NCI-H187 (cell line): ENCODE data around the gene PTTG1IP.

Source experiments
- DNase-seq, 2 experiments: peaks; one replicate each; lab custom pipeline; 2025; lab: John Stamatoyannopoulos, UW

Gene PTTG1IP

DNA sequence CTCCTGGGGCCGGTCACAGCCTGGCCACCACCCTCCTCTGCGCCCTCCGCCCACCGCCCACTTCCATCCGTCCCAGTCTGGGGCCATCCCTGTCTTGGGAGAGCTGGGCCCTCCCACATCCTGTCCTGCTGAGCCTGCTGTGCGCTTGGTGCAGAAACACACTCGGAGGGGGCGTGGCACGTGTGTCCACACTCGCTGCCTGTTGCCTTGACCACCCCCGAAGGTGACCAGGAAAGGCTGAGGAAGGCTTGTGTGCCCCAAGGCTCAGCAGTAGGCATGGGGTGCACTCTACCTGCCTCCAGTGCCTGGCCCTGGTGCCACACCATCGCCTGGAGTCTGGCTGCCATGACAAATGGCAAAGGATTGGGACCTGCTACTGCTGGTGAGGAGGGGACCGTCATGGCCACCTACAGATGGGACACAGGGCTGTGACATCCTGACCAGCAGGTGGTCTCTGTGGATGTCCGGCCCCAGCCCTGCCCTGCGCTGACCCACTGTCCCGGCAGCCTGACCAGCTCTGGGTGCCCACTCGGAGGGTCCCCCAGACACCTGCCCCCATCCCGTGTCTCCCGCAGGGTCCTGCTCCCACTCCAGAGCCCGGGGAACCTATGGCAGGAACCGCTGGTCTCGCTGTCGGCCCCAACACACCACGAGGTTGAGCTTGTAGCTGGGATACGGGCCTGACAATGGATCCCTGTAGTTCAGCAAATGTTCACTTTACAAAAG is 23.2 kb upstream of the PTTG1IP start:
- no peak for DNase-seq

DNA sequence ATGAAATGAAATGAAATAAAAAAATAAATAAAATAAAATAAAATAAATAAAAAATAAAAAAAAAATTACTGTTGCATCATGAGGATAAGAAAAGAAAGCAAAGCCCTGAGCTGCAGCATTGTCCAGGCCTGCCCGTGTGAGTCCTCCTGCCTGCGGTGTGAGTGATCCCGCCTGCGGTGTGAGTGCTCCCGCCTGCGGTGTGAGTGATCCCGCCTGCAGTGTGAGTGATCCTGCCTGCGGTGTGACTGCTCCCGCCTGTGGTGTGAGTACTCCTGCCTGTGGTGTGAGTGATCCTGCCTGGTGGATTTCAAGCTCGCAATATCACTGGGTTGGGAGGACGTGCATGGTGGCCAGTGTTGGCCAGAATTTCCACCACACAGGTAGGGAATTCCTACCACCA is 22.4 kb upstream of the PTTG1IP start:
- DNase-seq: no peak

DNA sequence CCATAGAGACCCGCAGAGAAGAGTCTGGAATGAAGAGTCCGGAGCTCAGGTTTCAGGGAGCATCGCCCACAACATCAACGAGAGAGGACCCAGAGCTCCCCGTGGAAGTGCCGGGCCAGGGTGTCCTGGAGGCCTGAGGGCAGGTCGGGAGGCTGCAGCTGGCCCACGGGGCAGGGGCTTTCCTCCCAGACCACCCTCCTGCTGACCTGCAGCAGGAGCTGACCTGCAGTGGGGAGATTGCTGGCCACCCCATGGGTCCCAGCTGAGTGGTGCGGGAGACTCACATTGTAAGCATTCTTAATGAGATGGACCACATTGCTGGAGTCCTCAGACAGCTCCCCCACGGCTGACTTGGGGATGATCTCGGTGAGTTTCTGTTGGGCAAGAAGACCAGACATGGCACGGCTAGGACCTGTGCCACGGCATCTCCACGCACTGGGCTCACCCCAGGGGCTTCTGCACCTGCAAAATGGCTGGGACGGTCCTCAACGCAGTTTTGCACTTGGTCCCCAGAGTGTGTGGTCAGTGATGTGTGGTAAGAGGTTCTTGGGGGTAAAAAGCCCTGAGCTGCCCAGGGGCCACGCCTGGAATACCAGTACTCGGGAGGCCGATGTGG is 21.3 kb upstream of the PTTG1IP start:
- no peak for DNase-seq

DNA sequence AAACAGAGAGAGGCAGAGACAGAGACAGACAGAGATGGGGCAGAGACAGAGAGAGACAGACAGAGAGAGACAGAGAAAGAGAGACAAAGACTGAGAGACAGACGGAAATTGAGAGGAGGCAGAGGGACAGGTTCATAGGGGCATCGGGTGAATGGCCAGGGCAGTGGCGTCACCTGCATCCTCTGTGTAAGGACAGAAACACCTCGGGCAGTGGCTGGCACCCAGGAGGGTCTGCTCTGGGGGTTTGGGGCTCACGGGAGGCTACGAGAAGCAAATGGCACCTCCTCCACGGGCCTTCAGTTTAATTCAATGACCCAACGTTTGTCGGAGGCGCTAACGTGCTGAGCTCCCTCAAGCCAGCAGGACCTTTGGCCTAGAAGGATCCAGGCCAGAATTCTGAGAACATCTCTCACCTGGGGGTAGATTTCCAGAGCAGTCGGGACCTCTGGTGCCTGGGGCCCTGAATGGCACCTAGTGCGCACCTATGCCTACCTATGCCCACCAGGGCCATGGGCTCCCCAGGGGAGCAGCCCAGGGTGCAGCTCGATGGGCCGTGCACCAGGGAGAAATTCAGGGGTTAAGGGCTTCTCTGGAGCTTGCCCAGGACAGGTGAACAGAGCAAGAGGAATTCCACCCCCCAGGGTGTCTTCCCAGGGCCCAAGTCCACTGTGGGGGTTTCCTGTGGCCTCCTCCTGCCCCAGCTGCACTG is 20.6 kb upstream of the PTTG1IP start:
- no peak for DNase-seq

DNA sequence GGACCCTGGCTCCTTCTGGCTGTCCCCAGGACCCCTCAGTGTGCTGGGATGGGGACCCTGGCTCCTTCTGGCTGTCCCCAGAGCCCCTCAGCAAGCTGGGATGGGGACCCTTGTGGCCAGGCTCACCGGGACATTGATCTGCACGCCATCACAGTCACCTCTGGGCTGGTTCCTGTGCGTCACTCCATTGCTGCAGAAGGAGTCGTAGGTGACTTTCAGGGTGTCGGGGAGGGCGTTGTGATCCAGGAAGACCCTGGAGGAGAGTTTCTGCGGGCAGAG is 19.7 kb upstream of the PTTG1IP start:
- no peak for DNase-seq

DNA sequence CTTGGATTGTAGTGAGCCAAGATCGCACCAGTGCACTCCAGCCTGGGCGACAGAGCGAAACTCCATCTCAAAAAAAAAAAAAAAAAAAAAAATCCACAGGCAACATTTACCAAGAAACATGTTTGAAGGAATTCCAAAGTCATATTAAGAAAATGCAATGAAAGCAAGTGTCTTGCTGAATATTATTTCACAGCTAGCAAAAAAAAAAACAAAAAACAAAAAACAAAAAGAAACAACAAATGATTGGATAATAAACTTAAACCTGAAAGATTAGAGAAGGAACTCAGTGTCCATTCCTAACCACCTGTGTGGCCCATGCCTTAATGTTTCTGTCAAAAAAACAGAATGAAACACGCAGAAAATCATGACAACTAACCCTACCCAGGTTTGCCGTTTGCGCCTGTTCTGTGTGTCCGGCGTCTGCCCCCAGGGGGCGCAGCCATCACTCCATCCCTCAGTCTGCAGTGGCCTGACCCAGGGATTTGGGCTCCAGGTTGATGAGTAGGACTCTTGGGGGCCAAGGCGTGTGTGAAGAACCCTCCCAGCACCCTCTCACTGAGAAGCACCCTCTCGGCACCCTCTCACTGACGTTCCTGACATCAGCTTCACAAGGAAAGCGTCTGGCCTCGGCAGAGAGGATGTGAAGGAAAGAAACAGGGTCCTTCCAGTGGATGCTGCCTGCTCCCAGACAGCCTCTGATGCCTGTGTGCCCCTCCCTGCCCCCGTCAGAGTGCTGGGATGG is 19.2 kb upstream of the PTTG1IP start:
- peak in 1 of 2 experiments; percentile 15 for DNase-seq

DNA sequence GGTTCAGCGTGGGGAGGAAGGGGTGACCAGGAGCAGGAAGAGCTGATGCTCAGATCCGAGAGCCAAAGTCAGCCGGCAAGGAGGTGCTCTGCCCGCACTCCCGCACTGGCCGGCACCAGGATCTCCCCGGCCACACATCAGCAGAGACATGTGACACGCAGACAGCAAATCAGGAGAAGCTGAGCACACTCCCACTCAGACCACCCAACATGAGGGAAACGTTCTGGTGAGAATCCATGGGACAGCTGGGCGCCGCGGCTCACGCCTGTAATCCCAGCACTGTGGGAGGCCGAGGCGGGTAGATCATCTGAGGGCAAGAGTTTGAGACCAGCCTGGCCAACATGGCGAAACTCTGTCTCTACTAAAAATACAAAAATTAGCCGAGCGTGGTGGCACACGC is 18.6 kb upstream of the PTTG1IP start:
- DNase-seq: no peak

DNA sequence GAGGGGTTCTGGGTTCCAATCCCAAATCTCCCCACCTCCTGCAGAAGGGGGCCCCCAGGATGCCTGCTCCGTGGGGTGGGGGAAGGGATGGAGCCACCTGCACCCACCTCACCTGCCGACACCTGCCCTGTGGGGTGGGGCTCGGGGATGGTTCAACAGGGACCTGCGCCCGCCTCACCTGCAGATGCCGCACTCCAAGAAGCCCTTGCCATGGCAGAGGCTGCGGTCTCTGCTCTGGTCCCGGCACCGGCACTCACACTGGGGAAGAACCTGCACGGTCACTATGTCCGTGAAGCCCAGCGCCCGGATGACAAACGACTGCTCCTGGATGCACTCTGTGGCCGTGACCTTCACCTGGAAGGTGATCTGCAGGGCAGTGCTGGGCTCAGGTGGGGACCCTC is 18.1 kb upstream of the PTTG1IP start:
- no peak for DNase-seq

DNA sequence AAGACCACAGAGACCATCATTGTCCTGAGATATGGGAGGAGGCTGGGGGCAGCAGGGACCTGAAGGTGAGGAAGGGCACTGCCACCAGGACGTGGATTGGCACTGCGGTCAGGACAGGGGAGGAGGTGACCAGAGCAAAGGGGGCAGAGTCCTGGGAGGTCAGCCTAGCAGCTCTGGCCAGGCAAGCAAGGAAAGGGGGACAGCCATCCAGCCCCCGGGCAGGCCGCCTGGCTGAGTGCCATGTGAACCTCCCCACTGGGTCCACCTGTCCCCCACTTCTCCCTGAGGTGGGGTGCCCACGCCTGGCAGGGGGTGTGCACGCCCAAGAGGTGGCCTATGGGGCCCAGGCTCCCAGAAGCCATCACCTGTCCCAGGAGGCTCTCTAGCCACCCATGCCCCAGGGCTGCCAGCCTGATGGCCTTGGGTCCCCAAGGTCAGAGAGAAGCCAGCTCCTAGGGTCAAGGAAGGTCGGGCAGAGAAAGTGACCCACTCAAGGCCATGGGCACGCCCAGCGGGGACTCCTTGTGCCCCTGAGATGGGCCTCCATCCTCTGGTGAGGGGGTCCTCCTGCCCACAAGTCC is 17.6 kb upstream of the PTTG1IP start:
- no peak for DNase-seq

DNA sequence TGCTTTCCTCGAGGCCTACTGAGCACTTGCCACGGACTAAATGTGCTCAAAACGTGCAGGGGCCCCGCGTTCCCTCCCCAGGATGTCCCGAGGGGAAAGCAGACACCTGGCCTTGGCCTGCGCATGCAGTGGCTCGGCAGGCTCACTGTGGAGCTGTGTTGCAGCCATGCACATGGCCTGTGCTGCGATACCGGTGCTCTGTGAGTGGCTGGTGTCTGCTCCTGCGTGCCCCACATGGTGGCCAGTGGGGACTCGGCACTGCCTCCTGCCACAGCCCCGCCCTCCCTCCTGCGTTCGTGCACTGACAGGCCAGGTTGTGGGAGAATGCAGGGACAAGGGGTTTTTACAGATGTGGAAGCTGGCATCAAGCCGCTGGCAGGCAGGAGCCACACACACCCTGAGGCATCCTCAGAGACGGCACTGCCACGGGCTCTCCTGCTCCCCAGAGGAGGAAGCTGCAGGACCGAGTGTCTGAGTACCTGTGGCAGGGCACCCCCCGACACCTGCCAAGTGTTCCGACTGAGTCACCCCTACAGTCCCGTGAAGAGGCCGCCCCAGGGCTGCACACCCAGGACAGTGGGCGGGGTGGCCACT is 16.9 kb upstream of the PTTG1IP start:
- DNase-seq: no peak

DNA sequence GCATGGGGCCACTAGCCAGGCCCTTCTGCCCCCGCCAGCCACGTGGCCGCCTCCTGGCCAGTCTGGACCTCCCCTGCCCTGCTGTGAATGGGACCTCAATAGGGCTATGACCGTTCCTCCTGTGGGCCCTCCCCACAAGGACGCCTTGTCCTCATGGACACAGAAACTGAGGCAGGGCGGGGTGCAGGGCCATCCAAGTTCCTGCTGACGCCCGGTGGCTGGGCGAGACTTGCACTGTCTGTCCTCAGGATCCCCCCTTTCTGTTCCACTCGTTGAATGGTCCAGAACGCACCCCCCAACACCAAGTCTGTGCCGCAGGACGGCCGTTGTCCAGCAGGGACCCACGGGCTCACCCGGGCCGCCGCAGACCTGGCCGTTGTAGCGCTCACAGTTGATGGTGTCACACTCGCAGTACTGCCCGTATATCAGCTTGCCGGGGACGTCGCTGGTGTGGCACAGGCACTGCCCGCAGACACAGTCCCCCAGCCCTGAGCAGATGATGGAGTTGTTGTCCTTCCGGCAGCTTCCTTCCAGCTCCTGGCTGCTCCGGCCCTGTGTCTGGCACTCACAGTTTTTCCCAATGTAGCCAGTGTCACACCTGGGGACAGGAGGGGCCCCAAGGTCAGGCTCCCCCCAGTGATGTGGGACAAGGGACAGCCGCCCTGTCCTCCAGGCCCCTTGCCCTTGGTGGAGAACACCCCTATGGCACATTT is 16.3 kb upstream of the PTTG1IP start:
- DNase-seq: no peak

DNA sequence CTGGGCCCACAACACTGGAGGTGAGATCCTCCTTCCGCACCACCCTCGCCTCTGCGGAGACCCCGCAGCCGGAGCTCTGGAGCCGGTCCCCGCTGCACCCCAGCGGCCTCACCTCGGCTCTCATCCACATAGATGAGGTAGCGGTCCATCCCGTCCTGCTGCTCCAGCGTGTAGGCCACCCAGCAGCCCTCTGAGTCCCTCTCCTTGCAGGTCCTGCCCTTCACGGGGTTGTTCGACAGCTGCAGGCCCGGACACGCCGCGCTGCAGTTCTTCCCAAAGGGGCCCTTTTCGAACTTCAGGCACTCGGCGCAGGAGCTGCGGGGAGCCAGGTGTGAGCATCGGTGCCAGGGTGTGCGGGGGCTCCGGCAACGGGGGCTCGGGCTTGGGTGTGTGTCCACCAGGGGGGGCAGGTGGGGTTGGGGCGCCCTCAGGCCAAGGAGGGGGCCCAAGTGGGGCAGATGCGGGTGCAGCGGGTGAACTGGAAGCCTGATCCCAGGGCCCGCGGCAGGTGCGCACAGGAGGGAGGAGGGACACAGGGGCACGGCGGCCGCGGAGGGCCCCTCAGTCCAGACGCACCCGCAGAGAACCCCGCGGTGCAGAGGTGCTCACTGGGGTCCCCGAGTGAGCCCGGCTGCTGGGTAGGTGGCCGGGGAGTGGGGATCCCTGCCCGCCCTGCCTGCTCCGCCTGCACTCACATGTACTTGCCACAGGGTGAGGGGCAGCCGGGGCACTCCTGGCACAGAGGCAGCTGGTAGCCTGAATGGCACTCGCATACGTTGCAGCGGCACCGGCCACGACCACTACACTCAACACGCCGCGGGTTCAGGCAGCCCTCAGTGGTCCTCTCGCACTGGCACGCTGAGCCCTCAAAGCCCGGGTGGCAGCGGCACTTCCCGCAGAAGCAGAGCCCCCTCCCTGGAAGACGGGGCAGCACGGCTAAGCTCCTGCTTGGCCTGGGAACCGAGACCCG is 15.4 kb upstream of the PTTG1IP start:
- DNase-seq: no peak

DNA sequence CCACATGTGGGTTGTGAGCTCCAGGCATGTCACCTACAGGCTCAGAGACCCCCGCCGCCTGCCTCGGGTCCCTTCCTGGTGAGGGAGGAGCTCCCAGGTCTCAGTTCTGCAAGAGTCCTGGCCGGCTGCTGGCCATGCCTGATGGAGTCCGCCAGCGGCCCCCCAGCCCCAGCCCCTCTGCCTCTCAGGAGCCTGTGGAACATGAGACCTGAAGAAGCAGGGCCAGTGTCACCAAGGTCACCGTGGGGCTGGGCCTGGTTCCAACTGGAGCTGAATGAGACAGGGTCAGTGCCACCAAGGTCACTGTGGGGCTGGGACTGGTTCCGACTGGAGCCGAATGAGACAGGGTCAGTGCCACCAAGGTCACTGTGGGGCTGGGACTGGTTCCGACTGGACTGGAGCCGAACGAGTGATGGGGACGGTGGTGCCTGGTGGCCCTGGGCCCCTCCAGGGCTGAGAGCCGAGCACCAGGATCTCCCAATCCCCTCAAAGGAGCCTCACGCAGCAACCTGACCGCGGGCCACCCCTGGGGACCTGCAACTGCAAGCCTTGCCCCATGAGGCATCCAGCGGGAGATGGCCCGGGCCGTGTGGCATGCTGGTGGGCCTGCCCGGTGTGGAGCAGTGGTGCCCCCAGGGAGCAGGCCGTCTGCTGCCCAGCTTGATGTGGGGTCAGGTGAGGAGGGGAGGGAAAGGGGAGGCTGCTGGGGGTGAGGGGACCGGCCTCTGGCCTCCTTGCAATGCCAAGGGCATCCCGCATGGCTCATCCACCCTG is 14.5 kb upstream of the PTTG1IP start:
- no peak for DNase-seq

DNA sequence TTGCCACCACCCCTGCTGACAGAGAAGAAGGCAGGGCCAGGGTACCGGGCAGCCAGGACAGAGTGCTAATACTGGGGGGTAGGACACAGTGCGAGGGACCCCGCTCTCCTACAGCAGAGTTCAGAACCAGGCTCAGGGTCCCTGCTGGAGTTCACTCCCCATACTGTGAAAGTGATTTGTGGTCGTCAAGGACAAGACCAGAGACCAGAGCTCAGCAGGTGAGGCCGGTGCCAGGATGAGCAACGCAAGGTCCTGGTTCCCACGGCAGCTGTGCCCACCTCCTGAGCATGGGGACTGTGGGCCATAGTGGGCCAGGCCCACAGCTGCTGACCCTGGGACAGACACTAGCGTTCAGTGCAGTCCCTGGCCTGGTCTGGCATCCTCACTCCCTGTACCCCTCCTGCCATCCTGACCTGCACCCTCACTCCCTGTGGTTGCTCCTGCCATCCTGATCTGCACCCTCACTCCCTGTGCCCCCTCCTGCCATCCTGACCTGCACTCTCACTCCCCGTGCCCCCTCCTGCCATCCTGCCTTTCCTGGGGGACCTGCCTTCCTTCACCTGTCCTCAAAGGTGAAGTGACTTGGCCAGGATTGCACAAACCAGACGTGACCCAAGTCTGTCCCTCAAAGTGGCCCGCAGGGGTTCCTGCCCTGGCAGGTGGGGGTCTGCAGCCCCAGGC is 13.8 kb upstream of the PTTG1IP start:
- no peak for DNase-seq

DNA sequence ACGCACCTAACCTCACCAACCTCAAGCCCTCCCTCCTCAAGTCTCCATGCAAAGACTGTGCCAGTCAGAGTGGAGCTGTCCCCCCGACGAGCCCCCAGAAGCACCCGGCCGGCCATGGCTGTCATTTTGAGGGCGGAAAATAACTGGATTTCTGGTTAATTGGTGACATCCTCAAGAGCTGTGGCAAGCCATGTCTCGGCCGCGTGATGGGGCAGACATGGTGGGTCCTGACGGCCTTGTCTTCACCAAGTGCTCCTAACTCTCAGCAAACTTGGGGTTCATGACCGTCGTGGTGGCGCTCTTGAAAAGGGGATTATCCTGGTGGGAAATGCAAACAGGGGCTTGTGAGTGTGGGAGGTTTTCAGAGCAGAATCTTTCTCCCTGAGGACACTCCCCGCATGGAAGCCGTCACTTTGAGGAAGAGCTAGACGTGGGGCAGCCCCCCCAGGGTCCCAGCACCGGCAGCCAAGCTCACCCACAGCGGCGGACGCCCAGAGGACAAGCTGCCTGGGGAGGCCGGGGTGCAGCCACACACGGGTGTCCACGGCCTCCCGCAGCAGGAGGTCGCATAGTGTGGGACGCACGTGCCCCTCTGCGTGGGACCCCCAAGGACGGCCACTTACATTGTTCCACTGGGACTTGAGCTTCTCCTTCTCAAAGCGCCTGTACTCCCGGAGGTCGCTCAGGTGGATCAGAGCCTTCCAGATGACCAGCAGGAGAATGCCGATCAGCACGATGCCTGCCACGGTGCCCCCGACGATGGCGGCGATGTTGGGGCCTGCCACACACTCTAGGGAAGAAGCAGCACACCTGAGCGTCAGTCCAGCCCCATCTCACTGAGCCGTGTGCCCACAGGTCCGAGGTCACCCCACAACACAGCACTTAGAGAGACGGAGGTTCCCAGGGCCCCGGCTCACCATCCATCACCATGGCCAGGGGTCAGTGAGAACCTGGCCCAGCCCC is 12.9 kb upstream of the PTTG1IP start:
- DNase-seq: no peak

DNA sequence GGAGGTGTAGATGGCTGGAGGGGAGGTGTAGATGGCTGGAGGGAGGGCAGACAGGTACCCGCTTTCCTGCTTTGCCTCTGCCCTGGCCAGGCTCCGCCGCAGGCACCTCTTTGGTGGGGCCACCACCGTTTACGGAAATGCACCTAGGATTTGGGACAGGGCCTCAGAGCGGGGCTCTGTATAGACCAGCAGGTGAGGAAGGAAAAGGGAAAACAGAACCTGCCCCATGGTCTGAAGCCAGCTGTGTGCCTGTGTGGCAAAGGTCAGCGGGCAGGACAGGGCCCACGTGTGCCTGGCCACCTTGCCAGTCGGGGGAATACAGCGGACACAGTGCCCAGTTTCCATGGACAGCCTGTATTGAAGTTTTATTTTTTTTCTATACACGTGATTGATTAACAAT is 12.1 kb upstream of the PTTG1IP start:
- no peak for DNase-seq

DNA sequence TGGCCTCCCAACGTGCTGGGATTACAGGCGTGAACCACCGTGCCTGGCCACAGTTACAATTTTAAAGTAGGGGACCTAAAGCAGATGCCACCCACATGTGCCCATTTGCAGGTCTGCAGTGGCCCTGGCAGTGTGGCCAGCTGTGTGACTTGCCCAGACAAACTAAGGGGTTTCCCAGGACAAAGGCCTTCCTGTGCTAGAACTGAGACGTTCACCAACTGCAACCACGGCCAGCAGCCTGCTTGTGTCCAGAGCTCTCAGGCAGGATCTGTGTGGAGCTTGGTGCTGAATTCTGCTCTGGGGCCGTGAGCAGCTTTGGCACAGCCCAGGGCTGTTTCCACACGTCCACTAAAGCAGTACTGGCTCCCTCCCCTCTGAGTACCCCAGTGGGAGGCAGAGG is 10.6 kb upstream of the PTTG1IP start:
- no peak for DNase-seq

DNA sequence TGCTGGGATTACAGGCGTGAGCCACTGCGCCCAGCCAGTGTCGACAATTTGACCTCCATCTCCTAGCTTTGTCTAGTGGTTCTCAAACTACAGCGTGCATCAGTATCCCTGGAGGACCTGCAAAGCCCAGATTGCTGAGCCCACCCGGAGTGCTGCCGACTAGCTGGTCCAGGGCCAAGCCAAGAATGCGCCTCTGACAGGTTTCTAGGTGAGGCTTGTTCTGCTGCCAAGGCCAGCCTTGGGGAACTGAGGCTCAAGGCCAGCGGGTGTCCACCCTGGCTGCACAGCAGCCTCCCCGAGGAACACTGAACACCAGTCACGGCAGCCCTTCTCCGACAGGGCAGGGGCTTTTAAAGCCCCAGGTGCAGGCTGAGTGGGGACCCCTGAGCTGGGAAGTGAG is 9.8 kb upstream of the PTTG1IP start:
- DNase-seq: no peak
